Subcutaneous adipose tissue (tissue), 4 donors: ENCODE measurements around the gene UFSP2. TPM values are rescaled to one million over a fixed set of nuclear protein-coding genes. Genes with fewer than 3 reads are reported as not detected.

Experiments used
- total RNA-seq, 4 donors: library from RNA; depleted of rRNA; stranded (reverse); fragments of >200 nt; gene quantifications; one replicate each; pipeline ENCODE4 v1.1.0, GENCODE V29; 2016
- TF ChIP-seq, protein P1 (sequence below): fragments of 450-650 bp; IDR thresholded peaks from one replicate; pipeline ENCODE4 v1.5.1; 2016; ENCODE audit warnings: low read depth, mild to moderate bottlenecking, control low read depth, antibody characterized with exemption, moderate library complexity

UFSP2 gene
- total RNA-seq, 4 donors from 2014 or later = 22.9 to 43.6 (median 36.7) TPM

DNA sequence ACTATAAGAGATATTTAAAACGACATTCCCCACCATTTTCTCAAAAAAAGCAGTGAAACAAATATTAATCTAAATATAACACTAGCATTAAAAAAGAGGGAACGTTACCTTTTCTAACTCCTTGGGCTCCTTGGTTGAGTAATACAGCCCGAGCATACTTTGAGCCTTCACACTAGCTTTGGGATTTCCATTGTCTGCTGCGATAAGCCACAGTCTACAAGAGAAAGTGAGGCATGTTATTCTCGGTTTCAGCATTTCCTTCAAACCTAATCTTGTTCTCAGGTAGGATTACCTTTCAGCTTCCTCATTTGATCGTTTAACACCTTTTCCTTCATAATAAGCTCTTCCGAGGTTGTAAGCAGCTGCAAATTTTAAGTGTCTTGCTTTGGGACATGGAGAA lies 51.7 kb downstream of the UFSP2 start:
- TF ChIP-seq, protein P1, sequence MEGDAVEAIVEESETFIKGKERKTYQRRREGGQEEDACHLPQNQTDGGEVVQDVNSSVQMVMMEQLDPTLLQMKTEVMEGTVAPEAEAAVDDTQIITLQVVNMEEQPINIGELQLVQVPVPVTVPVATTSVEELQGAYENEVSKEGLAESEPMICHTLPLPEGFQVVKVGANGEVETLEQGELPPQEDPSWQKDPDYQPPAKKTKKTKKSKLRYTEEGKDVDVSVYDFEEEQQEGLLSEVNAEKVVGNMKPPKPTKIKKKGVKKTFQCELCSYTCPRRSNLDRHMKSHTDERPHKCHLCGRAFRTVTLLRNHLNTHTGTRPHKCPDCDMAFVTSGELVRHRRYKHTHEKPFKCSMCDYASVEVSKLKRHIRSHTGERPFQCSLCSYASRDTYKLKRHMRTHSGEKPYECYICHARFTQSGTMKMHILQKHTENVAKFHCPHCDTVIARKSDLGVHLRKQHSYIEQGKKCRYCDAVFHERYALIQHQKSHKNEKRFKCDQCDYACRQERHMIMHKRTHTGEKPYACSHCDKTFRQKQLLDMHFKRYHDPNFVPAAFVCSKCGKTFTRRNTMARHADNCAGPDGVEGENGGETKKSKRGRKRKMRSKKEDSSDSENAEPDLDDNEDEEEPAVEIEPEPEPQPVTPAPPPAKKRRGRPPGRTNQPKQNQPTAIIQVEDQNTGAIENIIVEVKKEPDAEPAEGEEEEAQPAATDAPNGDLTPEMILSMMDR = no peak

DNA sequence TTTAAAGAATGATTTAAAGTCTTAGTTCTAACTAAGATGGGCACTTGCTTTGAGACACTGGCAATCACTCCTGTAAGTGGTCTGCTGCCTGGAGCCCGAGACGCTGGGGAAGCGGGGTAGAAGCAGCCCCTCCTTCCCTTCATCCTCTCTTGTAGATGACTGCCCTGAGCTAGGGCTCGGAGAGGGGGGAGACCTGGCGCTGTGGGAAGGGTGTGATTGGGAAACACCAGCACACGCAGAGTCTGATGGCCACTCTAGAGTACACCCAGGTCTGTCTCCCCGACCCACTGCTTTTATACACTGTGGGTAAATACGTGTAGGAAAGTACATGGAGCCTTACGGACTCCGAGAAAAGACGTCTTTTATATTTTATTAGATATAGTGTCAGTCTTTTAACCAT lies 54.1 kb downstream of the UFSP2 start:
- TF ChIP-seq, protein P1 = no peak

DNA sequence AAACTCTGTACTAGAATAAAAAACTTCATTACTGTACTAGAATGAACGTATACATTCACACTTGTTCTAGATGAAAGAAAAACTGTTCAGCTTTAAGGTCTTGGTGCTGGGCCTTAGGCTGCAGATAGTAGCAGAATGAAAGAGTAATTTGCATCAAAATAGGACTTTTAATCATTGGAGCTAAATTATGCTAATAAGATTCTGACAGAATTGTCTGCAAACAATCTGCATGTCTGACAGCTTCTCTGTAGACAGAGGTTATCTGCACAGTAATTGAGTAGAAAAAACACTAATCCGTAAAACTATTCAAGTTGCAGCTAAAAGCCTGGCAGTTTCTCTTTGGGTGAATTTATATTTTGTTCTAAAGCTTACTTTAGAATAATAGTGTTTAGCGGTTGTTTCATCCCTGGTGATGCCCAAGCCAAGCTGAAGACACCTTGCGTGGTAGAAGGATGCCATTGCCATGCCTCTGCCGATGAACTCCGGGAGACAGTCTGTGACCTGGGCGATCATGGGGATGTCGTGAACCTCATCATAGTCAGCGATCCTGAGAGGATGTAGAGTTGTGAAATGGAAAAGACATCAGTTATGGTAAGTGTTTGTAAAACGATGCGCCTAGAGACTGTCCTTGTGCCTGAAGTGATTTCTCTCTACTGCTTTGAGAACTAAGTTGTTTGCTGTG lies 55.4 kb downstream of the UFSP2 start:
- TF ChIP-seq, protein P1 = no peak

DNA sequence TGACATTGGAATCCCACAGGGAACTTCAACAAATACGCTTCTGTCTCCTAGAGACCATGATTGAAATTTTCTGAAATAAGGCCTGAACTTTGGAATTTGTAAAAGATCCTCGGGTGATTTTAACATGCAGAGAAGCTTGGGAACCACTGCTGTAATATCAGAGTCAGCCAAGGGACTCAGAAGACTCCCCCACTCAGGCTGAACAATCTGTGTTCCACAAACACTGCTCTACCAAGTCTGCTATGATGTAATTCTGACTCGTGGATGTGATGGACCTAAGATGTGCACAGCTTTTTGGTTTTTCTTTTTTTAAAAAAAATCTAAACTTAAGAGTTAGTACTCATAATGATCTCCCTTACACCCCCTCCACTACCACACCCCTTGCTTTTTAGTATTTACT lies 56.0 kb downstream of the UFSP2 start:
- TF ChIP-seq, protein P1 = no peak

DNA sequence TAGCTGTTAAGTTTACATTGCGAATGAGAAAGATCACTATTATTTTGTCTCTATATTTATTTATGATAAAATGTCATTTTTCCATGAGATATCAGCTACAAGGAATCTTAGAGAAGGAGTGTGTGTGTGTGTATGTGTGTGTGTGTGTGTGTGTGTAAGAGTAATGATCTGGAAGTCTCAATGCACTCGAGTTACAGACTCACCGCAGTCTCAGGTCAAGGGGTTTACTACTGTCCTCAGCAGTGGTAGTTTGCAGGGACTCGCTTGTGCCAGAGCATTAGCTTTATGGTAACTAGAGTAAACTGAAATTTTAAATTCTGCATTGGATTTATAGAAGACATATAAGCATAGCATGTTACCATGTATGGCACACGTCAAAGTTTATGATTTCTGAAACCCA lies 60.9 kb downstream of the UFSP2 start:
- TF ChIP-seq, protein P1 = no peak

DNA sequence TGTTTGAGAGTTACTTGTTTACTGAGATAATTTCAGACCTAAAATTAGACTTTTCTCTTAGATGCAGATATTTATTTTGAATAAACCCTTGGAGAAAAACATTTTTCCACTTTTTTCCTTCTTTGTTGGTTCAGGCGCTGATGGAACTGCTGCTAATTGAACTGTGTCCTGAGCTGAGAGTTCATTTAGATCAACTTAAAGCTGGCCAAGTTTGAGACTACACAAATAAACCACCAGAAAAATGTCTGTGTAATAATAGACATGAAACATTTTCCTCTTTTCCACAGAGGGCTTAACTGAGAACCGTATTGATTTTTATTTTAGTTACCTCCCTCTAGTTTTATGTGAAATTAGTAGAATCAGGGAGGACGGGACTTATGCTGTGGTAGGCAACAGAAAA lies 62.5 kb downstream of the UFSP2 start:
- TF ChIP-seq, protein P1 = no peak

DNA sequence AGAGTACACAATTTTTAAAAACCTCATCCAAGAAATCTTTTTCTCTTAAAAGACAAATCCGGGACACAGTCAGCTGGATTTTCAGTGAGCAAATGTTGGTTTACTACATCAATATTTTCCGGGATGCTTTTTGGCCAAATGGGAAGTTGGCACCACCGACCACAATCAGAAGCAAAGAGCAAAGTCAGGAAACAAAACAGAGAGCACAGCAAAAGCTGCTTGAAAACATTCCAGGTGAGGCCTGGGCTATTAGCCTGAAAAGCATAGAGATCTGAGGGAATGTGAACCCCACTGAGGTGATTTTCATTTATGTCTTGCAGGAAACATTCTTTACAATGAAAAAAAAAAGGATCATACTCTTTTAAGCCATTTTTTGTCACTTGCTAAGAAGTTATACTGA lies 63.9 kb downstream of the UFSP2 start:
- TF ChIP-seq, protein P1 = no peak
